Transverse colon (tissue), 4 donors: ENCODE measurements around the gene GCNT3. TPM values are rescaled to one million over a fixed set of nuclear protein-coding genes. Genes with fewer than 3 reads are reported as not detected.

ENCODE experiments used
- DNase-seq: peaks from one replicate; pipeline ENCODE4 v3.0.0-alpha.2; 2019
- H3K27ac ChIP-seq, 4 donors: fragments of 200-600 bp; sonication (generic); 2 replicates each; pipeline ENCODE4 v1.5.1; 2016 to 2018; ENCODE audit warnings: inconsistent platforms in 4 of 4
- H3K27me3 ChIP-seq: fragments of 200-600 bp; sonication (generic); 2 replicates; pipeline ENCODE4 v1.5.1; 2017; ENCODE audit warnings: inconsistent platforms
- H3K36me3 ChIP-seq, 4 donors: fragments of 200-600 bp; sonication (generic); 2 replicates each; pipeline ENCODE4 v1.5.1; 2017 to 2019; ENCODE audit warnings: inconsistent platforms in 4 of 4
- H3K4me1 ChIP-seq, 4 donors: fragments of 200-600 bp; sonication (generic); 2 replicates each; pipeline ENCODE4 v1.5.1; 2017 to 2020; ENCODE audit warnings: inconsistent platforms in 4 of 4
- H3K4me3 ChIP-seq, 4 donors: fragments of 200-600 bp; sonication (generic); 1 replicate in 1 of 4; 2 replicates in 3 of 4; pipeline versions ENCODE4 v1.5.1 to v1.6.1; 2017 to 2019; ENCODE audit warnings: inconsistent platforms in 4 of 4
- H3K9me3 ChIP-seq, 2 donors: fragments of 200-600 bp; sonication (generic); 2 replicates each; pipeline ENCODE4 v1.5.1; 2017 to 2019; ENCODE audit warnings: inconsistent platforms in 2 of 2
- CTCF ChIP-seq, 5 experiments: fragments of 200-600 bp in 3 of 5; fragments of 450-650 bp in 2 of 5; sonication (generic) in 3 of 5; IDR thresholded peaks; 1 replicate in 2 of 5; 2 replicates in 3 of 5; pipeline ENCODE4 v1.5.1; 2016 to 2017; ENCODE audit warnings: antibody characterized with exemption in 5 of 5, inconsistent platforms in 3 of 5, mild to moderate bottlenecking in 2 of 5, moderate library complexity in 1 of 5
- EP300 ChIP-seq: sonication (generic); formaldehyde crosslinking; IDR thresholded peaks from one replicate; pipeline ENCODE4 v1.6.1; 2017; ENCODE audit warnings: antibody characterized with exemption, low read depth
- POLR2A ChIP-seq: fragments of 450-650 bp; IDR thresholded peaks from one replicate; pipeline ENCODE4 v1.6.1; 2016; ENCODE audit warnings: antibody characterized with exemption, mild to moderate bottlenecking, moderate library complexity
- POLR2AphosphoS5 ChIP-seq, 3 donors: sonication (generic); formaldehyde crosslinking; IDR thresholded peaks; one replicate each; pipeline ENCODE4 v1.6.1; 2016; ENCODE audit warnings: antibody characterized with exemption in 3 of 3
- WGBS, 2 donors: methylation state at CpG; one replicate each; pipeline ENCODE4 v1.1.5; 2018; ENCODE audit warnings: low coverage in 1 of 2; 5-methylcytosine and 5-hydroxymethylcytosine counted together
- in situ Hi-C, 4 donors: fragments of 200-750 bp; cut with MboI; loops; one replicate each; pipeline versions ENCODE4 v1.15.0 to v1.15.1; 2017; ENCODE audit warnings: low sequenced_read_pairs in 3 of 4, low pct_ligation_motif_present in 1 of 4, low pct_unique_long_range_greater_than_20kb in 1 of 4
- intact Hi-C: fragments of 100-400 bp; cut with DNase I; formaldehyde crosslinking; loops from one replicate; pipeline ENCODE4 v1.15.1; 2023; ENCODE audit warnings: low total_unique reads
- total RNA-seq, 4 donors: library from RNA; depleted of rRNA; stranded (reverse); fragments of >200 nt; gene quantifications; one replicate each; pipeline ENCODE4 v1.1.0, GENCODE V29; 2016

Gene GCNT3
- total RNA-seq, 4 donors from 2014 or later: 117 to 289 (median 184) TPM

GRCh38 chr15:59649603-59650002 lies 38.0 kb downstream of the GCNT3 start:
- Histone ChIP-seq H3K9me3 (no peaks in the 10 kb centered on the region), H3K36me3 (peaks cover 0 to 34% (median 14%) of the 10 kb centered on the region in 4 donors), H3K4me1 (peaks cover 0 to 6% (median 2%) of the 10 kb centered on the region in 4 donors), H3K4me3 (no peak overlapping the region), H3K27me3 (no peaks in the 10 kb centered on the region), H3K27ac (no peak overlapping the region)
- TF ChIP-seq POLR2AphosphoS5 (IDR thresholded peaks at IDR 0.05): no peak
- TF ChIP-seq CTCF (IDR thresholded peaks at IDR 0.05): no peak
- TF ChIP-seq EP300: no peak
- TF ChIP-seq POLR2A: no peak
- no peak for DNase-seq
- in situ Hi-C loops: loop anchor here in 1 of 4 donors (25.0 kb wide), 1 partner anchor 687 kb away; no protein-coding TSS in a partner anchor
- intact Hi-C loops: no loop called here

GRCh38 chr15:59654046-59654445 lies 42.5 kb downstream of the GCNT3 start:
- Histone ChIP-seq H3K27me3 (no peaks in the 10 kb centered on the region), H3K27ac (no peak overlapping the region), H3K36me3 (peaks cover 0 to 20% (median 8%) of the 10 kb centered on the region in 4 donors), H3K4me3 (no peak overlapping the region), H3K9me3 (no peaks in the 10 kb centered on the region), H3K4me1 (peaks cover 3 to 32% (median 20%) of the 10 kb centered on the region in 4 donors)
- no peak for TF ChIP-seq POLR2A
- TF ChIP-seq EP300: no peak
- no peak for TF ChIP-seq CTCF (IDR thresholded peaks at IDR 0.05)
- TF ChIP-seq POLR2AphosphoS5 (IDR thresholded peaks at IDR 0.05): no peak
- no peak for DNase-seq
- intact Hi-C loops (no loop called here), in situ Hi-C loops (no loop called here)
- 89 to 100% methylated on average over 1 of the region's 1 CpG for WGBS, 2 donors

GRCh38 chr15:59656897-59657634 lies 45.5 kb downstream of the GCNT3 start, which contains the start of gene GTF2A2:
Gene GTF2A2, minus strand, starts transcription at chr15:59657515. Its CDS starts 5,238 bp downstream, at chr15:59652277.
- Histone ChIP-seq H3K36me3 (peaks cover 0 to 6% (median 0%) of the 10 kb centered on the region in 4 donors), H3K27ac (peak within 1 kb of the TSS; percentile 85 to 90 (median 86)), H3K4me3 (peak within 1 kb of the TSS; percentile 56 to 92 (median 84)), H3K9me3 (no peaks in the 10 kb centered on the region), H3K27me3 (no peaks in the 10 kb centered on the region), H3K4me1 (peaks cover 3 to 30% (median 17%) of the 10 kb centered on the region in 4 donors)
- in situ Hi-C loops: no loop called here
- intact Hi-C loops: no loop called here
- TF ChIP-seq POLR2A (peak; percentile 81), POLR2AphosphoS5 (IDR thresholded peaks at IDR 0.05) (peak; percentile 81 to 85 (median 84)), CTCF (IDR thresholded peaks at IDR 0.05) (peak in 1 of 5 experiments; percentile 8), EP300 (no peak)
- WGBS, 2 donors: 0 to 2% methylated on average over 7 to 38 of the region's 59 CpGs
- DNase-seq: peak; percentile 97

GRCh38 chr15:59657635-59658125 lies 46.1 kb downstream of the GCNT3 start:
- TF ChIP-seq POLR2AphosphoS5 (IDR thresholded peaks at IDR 0.05) (no peak), EP300 (no peak), CTCF (IDR thresholded peaks at IDR 0.05) (no peak), POLR2A (no peak)
- 0 to 39% methylated on average over 5 to 23 of the region's 23 CpGs for WGBS, 2 donors
- no peaks in the 10 kb centered on the region for H3K9me3 ChIP-seq
- in situ Hi-C loops: no loop called here
- peak overlapping the region; percentile 28 to 92 (median 66) for H3K4me3 ChIP-seq
- peaks cover 3 to 31% (median 17%) of the 10 kb centered on the region in 4 donors for H3K4me1 ChIP-seq
- intact Hi-C loops: no loop called here
- no peaks in the 10 kb centered on the region for H3K27me3 ChIP-seq
- peak; percentile 12 for DNase-seq
- peak overlapping the region; percentile 85 to 90 (median 86) for H3K27ac ChIP-seq
- peaks cover 0 to 11% (median 0%) of the 10 kb centered on the region in 4 donors for H3K36me3 ChIP-seq
